ENCODE data around the gene IFIH1.
A peak's percentile ranks its signal among the peaks of the same experiment; 100 is the strongest.

IFIH1 gene

DNA sequence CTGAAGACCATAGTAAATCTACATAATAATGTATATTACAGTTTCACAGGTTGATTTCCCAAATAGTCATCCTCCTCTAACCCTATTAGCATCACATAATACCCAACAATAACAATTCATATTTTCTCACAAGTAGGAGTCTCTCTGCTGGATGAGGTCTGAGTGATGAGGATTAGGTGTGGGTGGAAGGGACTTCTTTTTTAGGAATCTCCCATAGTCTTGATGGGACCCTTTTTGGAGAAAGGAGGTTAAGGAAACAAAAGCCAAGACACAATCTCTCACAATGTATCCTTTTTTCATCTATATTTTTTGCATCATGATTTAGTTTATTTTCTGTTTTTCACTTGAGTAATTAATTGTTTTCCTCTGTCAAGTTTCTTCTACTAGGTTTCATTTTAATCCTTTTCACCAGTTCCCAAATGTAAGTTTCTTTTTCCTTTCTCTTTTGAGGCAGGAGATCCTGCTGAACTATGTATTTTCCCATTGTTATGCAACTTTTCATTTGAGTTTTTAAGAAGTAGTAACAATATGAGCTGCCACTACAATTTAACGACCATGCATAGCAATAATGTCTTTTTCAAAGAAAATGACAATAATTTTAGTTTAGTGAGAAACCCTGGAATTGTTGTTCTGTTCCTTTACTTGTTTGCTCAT lies 2.5 kb upstream of the IFIH1 start:
- Histone ChIP-seq H2AFZ (ENCODE audit: low read length) (no peak overlapping the region), H3K4me2 (ENCODE audit: low read depth, low read length, poor library complexity, severe bottlenecking) (peak overlapping the region; percentile 74), H3K4me3 (ENCODE audit: low read length, poor library complexity, severe bottlenecking) (peak overlapping the region; percentile 5), H3K36me3 (ENCODE audit: insufficient read depth, low read length) (no peaks in the 10 kb centered on the region), H3K4me1 (ENCODE audit: insufficient read depth, low read length, poor library complexity, severe bottlenecking) (peaks cover 35% of the 10 kb centered on the region), H4K20me1 (ENCODE audit: insufficient read depth, low read length, poor library complexity, severe bottlenecking) (no peaks in the 10 kb centered on the region), H3K9ac (ENCODE audit: low read depth, low read length, poor library complexity, severe bottlenecking) (peak overlapping the region; percentile 80), H3K27me3 (ENCODE audit: insufficient read depth, low read length, poor library complexity, severe bottlenecking) (no peaks in the 10 kb centered on the region), H3F3A (ENCODE audit: low read depth) (no peaks in the 10 kb centered on the region), H3K9me3 (ENCODE audit: insufficient read depth, low read depth, low read length) (no peaks in the 10 kb centered on the region), H3K9me2 (replicated peaks; ENCODE audit: low read depth, low read length) (no peaks in the 10 kb centered on the region), H3K79me2 (ENCODE audit: insufficient read depth, low read length) (peaks cover 24% of the 10 kb centered on the region)
- TF ChIP-seq, protein P1, sequence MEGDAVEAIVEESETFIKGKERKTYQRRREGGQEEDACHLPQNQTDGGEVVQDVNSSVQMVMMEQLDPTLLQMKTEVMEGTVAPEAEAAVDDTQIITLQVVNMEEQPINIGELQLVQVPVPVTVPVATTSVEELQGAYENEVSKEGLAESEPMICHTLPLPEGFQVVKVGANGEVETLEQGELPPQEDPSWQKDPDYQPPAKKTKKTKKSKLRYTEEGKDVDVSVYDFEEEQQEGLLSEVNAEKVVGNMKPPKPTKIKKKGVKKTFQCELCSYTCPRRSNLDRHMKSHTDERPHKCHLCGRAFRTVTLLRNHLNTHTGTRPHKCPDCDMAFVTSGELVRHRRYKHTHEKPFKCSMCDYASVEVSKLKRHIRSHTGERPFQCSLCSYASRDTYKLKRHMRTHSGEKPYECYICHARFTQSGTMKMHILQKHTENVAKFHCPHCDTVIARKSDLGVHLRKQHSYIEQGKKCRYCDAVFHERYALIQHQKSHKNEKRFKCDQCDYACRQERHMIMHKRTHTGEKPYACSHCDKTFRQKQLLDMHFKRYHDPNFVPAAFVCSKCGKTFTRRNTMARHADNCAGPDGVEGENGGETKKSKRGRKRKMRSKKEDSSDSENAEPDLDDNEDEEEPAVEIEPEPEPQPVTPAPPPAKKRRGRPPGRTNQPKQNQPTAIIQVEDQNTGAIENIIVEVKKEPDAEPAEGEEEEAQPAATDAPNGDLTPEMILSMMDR (conservative IDR thresholded peaks at IDR 0.05; ENCODE audit: low read length): no peak
- TF ChIP-seq EZH2phosphoT487 (IDR thresholded peaks at IDR 0.05; ENCODE audit: borderline replicate concordance): no peak

DNA sequence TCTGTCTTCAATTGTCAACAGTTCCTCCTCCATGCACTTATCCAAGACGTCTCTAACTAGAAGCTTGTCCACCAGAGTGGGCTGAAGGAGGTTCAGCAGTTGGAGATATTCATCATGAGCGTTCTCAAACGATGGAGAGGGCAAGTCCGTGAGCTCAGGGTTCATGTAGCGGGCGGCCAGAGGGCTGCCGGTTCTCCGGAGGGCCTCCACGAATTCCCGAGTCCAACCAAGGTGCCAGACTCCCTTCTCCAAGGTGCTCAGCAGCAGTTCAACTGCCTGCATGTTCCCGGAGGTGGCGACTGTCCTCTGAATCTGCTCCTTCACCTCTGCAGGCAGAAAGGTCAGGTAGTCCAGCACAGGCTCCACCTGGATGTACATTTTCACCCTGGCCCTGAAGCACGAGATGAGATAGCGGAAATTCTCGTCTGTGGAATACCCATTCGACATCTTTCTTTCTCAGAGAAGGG lies 590 bp downstream of the IFIH1 start:
- Histone ChIP-seq H3K9me3 (ENCODE audit: insufficient read depth, low read depth, low read length) (no peaks in the 10 kb centered on the region), H3K27me3 (ENCODE audit: insufficient read depth, low read length, poor library complexity, severe bottlenecking) (no peaks in the 10 kb centered on the region), H2AFZ (ENCODE audit: low read length) (peak overlapping the region; percentile 93), H3F3A (ENCODE audit: low read depth) (no peaks in the 10 kb centered on the region), H3K4me1 (ENCODE audit: insufficient read depth, low read length, poor library complexity, severe bottlenecking) (peaks cover 53% of the 10 kb centered on the region), H3K4me2 (ENCODE audit: low read depth, low read length, poor library complexity, severe bottlenecking) (peak overlapping the region; percentile 74), H3K36me3 (ENCODE audit: insufficient read depth, low read length) (no peaks in the 10 kb centered on the region), H3K4me3 (ENCODE audit: low read length, poor library complexity, severe bottlenecking) (peak overlapping the region; percentile 96), H3K79me2 (ENCODE audit: insufficient read depth, low read length) (peaks cover 31% of the 10 kb centered on the region), H3K9me2 (replicated peaks; ENCODE audit: low read depth, low read length) (no peaks in the 10 kb centered on the region), H3K9ac (ENCODE audit: low read depth, low read length, poor library complexity, severe bottlenecking) (peak overlapping the region; percentile 80), H4K20me1 (ENCODE audit: insufficient read depth, low read length, poor library complexity, severe bottlenecking) (no peaks in the 10 kb centered on the region)
- no peak for TF ChIP-seq EZH2phosphoT487 (IDR thresholded peaks at IDR 0.05; ENCODE audit: borderline replicate concordance)
- TF ChIP-seq, protein P1 (conservative IDR thresholded peaks at IDR 0.05; ENCODE audit: low read length): no peak

DNA sequence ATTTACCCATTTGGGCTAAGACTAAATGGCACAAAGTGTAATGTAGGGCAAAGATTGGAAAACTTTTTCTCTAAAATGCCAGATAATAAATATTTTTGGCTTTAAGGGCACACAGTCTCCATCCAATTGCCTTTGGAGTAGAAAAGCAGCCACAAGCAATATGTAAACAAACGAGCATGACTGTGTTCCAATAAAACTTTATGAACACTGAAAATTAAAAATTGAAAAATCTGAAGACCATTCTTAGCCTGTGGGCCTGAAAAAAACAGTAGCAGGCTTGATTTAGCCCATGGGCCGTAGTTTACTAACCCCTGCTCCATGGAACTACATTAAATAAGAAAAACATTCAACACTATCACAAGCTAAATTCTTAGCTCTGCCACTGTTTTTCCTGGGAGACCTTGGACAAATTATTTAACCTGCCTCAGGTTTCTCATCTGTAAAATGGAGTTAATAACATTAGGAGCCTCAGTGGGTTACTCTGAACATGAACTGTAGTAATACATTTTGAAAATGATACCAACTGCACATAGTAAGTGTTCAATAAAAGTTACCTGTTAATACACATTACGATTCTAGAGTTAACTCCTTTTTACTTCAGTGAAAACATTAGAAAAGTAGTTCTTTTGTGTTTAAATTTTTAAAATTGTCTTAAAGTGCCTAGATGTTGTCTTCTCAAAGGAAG lies 1.3 kb downstream of the IFIH1 start:
- Histone ChIP-seq H3K4me1 (ENCODE audit: insufficient read depth, low read length, poor library complexity, severe bottlenecking) (peaks cover 59% of the 10 kb centered on the region), H3K9me2 (replicated peaks; ENCODE audit: low read depth, low read length) (no peaks in the 10 kb centered on the region), H3K9me3 (ENCODE audit: insufficient read depth, low read depth, low read length) (no peaks in the 10 kb centered on the region), H3K4me2 (ENCODE audit: low read depth, low read length, poor library complexity, severe bottlenecking) (peak overlapping the region; percentile 74), H3K4me3 (ENCODE audit: low read length, poor library complexity, severe bottlenecking) (peak overlapping the region; percentile 96), H2AFZ (ENCODE audit: low read length) (peak overlapping the region; percentile 93; the same call in 1 of the 2 replicates), H3F3A (ENCODE audit: low read depth) (no peaks in the 10 kb centered on the region), H3K9ac (ENCODE audit: low read depth, low read length, poor library complexity, severe bottlenecking) (peak overlapping the region; percentile 80), H3K36me3 (ENCODE audit: insufficient read depth, low read length) (no peaks in the 10 kb centered on the region), H3K79me2 (ENCODE audit: insufficient read depth, low read length) (peaks cover 36% of the 10 kb centered on the region), H3K27me3 (ENCODE audit: insufficient read depth, low read length, poor library complexity, severe bottlenecking) (no peaks in the 10 kb centered on the region), H4K20me1 (ENCODE audit: insufficient read depth, low read length, poor library complexity, severe bottlenecking) (no peaks in the 10 kb centered on the region)
- TF ChIP-seq, protein P1 (conservative IDR thresholded peaks at IDR 0.05; ENCODE audit: low read length): no peak
- TF ChIP-seq EZH2phosphoT487 (IDR thresholded peaks at IDR 0.05; ENCODE audit: borderline replicate concordance): no peak
